ENCODE data around the gene HINT1.
"Not testable (repeated sequence)": the region's sequence is repeated elsewhere in the genome, so short reads cannot be mapped to it uniquely, and the experiment has no call there.

Gene HINT1

DNA sequence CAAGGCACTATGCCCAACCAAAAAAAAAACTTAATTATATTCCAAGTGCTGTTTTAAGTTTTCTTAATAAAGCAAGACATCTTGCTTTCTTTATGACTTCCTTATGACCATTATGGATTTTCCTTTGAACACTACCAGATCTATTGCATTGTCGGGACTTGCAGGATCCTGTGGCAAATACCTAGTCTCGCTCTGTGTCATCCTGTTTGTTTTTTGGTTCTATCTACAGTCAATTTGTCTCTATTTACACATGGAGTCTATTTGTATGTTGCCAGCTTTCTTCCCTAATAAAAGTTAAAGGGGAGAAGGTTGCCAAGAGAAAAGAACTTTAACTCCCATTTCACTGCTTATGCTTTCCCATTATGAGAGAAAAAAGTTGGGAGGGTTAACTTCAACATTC, 4.9 kb downstream of the HINT1 start:
- TF ChIP-seq POLR2A (IDR thresholded peaks at IDR 0.05; ENCODE audit: low read length) (no peak), GATA1 (IDR thresholded peaks at IDR 0.05; ENCODE audit: low read depth, low read length) (no peak)
- DNase-seq = no peak

DNA sequence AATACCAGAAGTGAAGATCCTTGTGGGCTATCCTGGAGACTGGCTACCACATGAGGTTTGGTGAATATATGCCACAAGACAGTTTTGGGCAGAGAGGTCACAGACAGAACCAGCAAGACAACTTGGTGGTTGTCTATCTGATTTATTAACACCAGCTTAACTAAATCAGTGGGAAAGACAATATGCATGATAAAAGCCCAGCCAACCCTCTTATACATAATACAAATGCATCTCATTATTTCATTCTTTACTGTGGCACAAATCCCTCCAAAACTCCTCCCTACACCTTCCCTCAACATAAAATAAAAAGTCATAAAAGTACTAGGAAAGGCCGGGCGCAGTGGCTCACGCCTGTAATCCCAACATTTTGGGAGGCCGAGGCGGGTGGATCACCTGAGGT, 8.1 kb downstream of the HINT1 start:
- no peak for DNase-seq
- TF ChIP-seq POLR2A (IDR thresholded peaks at IDR 0.05; ENCODE audit: low read length) (no peak), GATA1 (IDR thresholded peaks at IDR 0.05; ENCODE audit: low read depth, low read length) (no peak)

DNA sequence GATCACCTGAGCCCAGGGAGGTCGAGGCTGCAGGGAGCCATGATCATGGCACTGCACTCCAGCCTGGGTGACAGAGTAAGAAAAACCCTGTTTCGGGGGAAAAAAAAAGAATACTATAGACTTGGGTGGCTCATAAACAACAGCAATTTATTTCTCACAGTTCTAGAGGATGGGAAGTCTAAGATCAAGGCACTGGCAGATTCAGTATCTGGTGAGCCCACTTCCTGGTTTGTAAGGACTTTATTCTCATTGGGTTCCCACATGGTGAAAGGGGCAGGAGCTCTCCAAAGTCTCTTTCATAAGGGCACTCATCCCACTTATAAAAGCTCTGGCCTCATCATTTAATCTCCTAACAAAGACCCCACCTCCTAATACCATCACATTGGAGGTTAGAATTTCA, 8.7 kb downstream of the HINT1 start:
- TF ChIP-seq GATA1 (IDR thresholded peaks at IDR 0.05; ENCODE audit: low read depth, low read length) (no peak), POLR2A (IDR thresholded peaks at IDR 0.05; ENCODE audit: low read length) (no peak)
- DNase-seq = no peak

DNA sequence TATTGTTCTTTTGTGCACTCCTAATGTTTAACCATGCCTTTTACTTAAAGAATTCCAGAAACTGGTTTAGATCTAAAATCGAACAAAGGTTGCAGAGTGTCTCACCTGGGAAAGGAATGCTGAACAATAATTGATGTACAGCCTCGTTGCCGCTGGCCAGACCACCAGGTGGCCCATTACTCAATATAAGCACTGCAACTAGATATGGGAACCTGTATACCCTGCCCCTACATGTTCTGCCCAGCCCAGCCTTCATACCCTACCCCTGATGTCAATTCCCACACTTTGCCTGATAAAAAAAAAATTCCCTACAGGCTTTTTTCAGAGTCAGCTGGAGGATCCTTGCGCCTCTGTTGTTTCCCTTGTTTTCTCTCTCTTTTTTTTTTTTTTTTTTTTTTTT, 13.8 kb downstream of the HINT1 start:
- TF ChIP-seq POLR2A (IDR thresholded peaks at IDR 0.05; ENCODE audit: low read length) = no peak
- TF ChIP-seq GATA1 (IDR thresholded peaks at IDR 0.05; ENCODE audit: low read depth, low read length) = no peak
- DNase-seq = no peak

DNA sequence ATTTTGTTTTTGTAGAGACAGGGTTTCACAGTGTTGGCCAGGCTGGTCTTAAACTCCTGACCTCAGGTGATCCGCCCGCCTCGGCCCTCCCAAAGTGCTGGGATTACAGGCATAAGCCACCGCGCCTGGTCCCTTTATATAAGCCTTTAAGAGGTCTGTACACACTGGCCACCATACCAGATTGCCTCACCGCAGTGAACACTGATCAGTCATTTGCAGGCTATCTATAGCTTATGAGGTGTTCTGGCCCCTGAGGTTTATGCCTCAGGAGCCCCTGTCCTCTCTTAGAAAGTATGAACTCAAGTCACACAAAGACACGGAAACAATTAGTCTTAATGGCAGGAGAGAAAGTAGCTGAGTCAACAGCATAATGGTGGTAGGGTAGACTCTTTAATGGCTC, 14.6 kb downstream of the HINT1 start:
- TF ChIP-seq GATA1 (IDR thresholded peaks at IDR 0.05; ENCODE audit: low read depth, low read length) = no peak
- TF ChIP-seq POLR2A (IDR thresholded peaks at IDR 0.05; ENCODE audit: low read length) = no peak
- no peak for DNase-seq

DNA sequence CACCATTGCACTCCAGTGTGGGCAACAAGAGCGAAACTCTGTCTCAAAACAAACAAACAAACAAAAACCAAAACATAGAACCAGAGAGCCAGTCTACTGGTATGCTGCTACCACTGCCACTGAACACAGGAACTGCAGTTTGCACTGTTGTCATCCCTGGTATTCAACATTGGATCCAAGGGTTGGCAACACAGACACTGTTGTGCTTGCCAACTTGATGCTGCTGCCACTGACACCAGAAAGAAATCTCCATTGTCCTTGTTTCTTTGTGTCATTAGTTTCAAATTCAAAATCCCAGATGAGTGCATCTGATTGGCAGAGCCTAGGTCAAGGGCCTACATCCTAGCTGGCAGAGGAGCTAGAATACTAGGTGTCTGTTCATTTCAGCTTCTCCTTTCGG, 16.2 kb downstream of the HINT1 start:
- TF ChIP-seq GATA1 (IDR thresholded peaks at IDR 0.05; ENCODE audit: low read depth, low read length) (no peak), POLR2A (IDR thresholded peaks at IDR 0.05; ENCODE audit: low read length) (no peak)
- DNase-seq = no peak

DNA sequence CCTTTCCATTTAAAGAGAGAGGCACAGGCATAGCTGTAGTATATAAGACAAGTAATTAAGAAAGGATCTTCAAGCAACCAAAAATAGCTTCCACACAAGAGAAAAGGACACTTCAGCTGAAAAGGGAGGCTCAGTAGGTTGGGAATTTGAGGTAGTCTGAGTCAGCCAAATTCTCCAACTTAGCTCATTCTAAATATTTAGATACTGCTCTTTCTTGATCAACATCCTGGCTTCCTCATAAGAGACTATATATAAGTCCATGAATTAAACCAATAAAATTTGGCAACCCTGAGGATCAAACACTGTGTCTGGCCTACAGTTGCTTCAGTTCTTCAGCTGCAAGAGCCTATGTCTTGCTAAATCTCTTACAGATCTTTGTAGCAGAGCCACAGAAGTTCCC, 17.8 kb downstream of the HINT1 start:
- DNase-seq = no peak
- TF ChIP-seq POLR2A (IDR thresholded peaks at IDR 0.05; ENCODE audit: low read length) = no peak
- TF ChIP-seq GATA1 (IDR thresholded peaks at IDR 0.05; ENCODE audit: low read depth, low read length) = no peak

DNA sequence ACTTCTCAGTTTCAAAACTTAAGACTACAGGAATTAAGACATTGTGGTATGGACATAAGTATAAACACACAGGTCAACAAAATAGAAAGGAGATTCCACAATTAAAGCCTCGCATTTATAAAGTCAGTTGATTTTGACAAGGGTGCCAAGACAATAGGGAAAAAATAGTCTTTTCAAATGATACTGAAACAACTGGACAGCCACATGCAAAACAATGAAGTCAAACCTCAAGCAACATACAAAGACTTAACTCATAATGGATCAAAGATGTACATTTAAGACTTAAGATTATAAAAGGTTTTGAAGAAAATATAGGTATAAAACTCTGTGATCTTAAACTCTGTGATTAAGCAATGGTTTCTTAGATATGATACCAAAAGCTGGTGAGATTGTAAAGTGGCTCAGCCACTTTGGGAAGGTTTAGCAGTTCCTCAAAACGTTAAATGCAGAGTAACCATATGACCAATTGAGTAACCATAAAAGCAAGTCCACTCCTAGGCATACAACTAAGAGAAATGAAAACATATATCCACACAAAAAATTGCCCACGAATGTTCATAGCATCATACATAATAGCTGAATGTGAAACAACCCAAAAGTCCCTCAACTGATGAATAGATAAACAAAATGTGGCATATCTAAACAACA, 22.0 kb downstream of the HINT1 start:
- TF ChIP-seq POLR2A (IDR thresholded peaks at IDR 0.05; ENCODE audit: low read length) (no peak), GATA1 (IDR thresholded peaks at IDR 0.05; ENCODE audit: low read depth, low read length) (no peak)
- no peak for DNase-seq

DNA sequence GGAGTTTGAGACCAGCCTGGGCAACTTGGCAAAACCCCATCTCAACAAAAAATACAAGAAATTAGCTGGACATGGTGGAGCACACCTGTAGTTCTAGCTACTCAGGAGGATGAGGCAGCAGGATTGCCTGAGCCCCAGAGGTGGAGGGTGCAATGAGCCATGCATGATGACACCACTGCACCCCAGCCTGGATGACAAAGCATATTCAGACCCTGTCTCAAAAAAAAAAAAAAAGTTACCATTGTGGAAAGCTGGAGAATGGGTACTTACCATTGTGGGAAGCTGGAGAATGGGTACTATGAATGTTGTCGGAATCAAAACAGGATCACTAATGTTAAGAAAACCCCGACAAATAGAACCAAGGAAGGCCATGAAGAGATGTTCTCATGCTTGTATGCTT, 25.7 kb downstream of the HINT1 start:
- TF ChIP-seq POLR2A (IDR thresholded peaks at IDR 0.05; ENCODE audit: low read length) (no peak), GATA1 (IDR thresholded peaks at IDR 0.05; ENCODE audit: low read depth, low read length) (no peak)
- DNase-seq = no peak

DNA sequence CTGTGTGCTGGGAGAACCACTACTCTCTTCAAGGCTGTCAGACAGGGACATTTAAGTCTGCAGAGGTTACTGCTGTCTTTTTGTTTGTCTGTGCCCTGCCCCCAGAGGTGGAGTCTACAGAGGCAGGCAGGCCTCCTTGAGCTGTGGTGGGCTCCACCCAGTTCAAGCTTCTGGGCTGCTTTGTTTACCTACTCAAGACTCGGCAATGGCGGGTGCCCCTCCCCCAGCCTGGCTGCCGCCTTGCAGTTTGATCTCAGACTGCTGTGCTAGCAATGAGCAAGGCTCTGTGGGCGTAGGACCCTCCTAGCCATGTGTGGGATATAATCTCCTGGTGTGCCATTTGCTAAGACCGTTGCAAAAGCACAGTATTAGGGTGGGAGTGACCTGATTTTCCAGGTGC, 26.6 kb downstream of the HINT1 start:
- DNase-seq = not testable (repeated sequence)

DNA sequence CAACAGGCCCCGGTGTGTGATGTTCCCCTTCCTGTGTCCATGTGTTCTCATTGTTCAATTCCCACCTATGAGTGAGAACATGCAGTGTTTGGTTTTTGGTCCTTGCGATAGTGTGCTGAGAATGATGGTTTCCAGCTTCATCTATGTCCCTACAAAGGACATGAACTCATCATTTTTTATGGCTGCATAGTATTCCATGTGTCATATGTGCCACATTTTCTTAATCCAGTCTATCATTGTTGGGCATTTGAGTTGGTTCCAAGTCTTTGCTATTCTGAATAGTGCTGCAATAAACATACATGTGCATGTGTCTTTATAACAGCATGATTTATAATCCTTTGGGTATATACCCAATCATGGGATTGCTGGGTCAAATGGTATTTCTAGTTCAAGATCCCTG, 32.0 kb downstream of the HINT1 start:
- not testable (repeated sequence) for DNase-seq

DNA sequence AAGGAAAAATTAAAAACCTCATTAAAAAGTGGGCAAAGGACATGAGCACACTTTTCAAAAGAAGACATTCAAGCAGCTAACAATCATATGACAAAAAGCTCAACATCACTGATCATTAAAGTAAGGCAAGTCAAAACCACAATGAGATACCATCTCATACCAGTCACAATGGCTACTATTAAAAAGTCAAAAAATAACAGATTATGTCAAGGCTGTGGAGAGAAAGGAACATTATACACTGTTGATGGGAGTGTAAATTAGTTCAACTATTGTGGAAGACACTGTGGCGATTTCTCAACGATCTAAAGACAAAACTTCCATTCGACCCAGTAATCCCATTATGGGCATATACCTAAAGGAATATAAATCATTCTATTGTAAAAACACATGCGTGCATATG, 35.8 kb downstream of the HINT1 start:
- no peak for TF ChIP-seq GATA1 (IDR thresholded peaks at IDR 0.05; ENCODE audit: low read depth, low read length)
- TF ChIP-seq POLR2A (IDR thresholded peaks at IDR 0.05; ENCODE audit: low read length) = no peak
- DNase-seq = no peak

DNA sequence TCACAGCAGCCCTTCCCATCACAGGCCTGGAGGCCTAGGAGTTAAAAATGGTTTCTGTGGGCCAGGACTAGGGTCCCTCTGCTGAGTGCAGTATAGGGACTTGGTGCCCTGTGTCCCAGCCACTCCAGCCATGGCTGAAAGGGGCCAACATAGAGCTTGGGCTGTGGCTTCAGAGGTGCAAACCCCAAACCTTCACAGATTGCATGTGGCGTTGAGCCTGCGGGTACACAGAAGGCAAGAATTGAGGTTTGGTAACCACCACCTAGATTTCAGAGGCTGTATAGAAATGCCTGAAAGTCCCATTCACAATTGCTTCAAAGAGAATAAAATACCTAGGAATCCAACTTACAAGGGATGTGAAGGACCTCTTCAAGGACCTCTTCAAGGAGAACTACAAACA, 37.8 kb downstream of the HINT1 start:
- not testable (repeated sequence) for DNase-seq

DNA sequence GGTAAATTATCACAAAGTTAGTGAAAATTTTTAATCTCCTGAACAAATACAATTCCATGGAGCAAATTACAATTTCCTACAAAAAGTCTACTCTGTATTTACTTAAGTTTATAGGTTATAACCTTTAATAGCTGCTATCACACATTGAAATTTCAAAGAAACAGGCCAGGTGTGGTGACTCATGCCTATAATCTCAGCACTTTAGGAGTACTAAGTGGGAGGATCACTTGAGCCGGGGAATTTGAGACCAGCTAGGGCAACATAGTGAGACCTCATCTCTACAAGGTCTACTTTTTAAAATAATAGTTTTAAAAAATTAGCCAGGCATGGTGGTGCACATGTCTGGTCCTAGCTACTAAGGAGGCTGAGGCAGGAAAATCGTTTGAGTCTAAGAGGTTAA, 50.3 kb downstream of the HINT1 start:
- TF ChIP-seq GATA1 (IDR thresholded peaks at IDR 0.05; ENCODE audit: low read depth, low read length) (no peak), POLR2A (IDR thresholded peaks at IDR 0.05; ENCODE audit: low read length) (no peak)
- DNase-seq = no peak

DNA sequence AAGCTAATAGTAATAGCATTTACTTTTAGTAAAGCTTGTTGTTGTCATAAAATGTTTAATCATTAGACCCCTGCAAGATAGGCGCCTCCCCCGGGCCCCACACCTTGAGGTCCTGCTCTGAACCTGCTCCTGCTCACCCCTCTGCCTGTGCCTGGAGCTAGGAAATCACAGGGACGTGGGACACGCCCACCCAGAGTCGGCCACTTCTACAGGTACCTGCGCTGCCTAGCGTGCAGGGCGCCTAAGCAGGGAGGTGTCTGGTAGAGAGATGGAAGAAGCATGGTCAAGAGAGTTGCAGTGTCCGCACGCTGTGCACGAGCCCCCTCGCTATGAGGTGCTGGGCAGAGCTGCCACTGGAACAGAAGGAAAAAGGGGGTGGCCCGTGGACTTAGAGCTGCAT, 52.6 kb downstream of the HINT1 start:
- no peak for DNase-seq
- TF ChIP-seq GATA1 (IDR thresholded peaks at IDR 0.05; ENCODE audit: low read depth, low read length) = no peak

DNA sequence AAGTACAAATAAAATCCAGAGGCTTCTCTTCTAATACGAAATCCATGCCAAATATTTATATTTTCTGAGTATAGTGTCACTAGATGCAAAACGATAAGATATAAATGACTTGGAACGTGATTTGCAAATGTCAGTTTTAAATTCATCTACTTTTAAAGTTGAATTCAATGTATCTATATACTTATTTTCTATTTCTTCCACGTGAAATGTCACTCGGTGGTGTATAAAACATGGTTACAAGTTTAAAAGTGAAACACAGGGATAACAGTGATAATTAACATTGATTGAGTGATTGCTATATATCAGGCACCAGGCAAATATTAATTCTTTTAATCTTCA, 54.8 kb downstream of the HINT1 start:
- TF ChIP-seq POLR2A (IDR thresholded peaks at IDR 0.05; ENCODE audit: low read length) = no peak
- no peak for TF ChIP-seq GATA1 (IDR thresholded peaks at IDR 0.05; ENCODE audit: low read depth, low read length)

More for the DNA sequence above, 54.8 kb downstream of the HINT1 start:
- DNase-seq = no peak
